Measurements from ENCODE around the gene HMCN2.

DNA sequence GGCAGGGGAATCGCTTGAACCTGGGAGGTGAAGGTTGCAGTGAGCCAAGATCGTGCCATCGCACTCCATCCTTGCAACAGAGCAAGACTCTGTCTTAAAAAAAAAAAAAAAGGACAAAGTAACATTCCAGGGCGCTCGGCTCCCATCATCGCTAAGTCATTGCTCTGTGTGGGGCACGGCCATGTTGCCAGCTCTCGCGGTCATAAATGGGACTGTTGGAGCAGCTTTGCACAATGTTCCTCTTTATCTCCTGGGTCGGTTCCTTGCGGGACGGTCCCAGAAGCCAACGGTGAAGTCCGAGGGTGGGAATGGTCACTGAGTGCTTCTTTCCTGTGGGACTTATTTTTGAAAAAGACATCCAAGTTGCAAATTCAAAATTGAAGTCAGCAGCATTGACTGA lies 65.5 kb downstream of the HMCN2 start:
- TF ChIP-seq EZH2 (IDR thresholded peaks at IDR 0.05; ENCODE audit: insufficient read depth, poor library complexity, severe bottlenecking), result no peak
- TF ChIP-seq EZH2phosphoT487 (IDR thresholded peaks at IDR 0.05; ENCODE audit: insufficient read depth, low read depth), result no peak

Data from GM23248 (cell line).